ENCODE measurements around the gene SPATA31A5.
"Not testable (repeated sequence)": the region's sequence is repeated elsewhere in the genome, so short reads cannot be mapped to it uniquely, and the experiment has no call there.

The SPATA31A5 gene

GRCh38 chr9:60914107-60914506, at the start of gene SPATA31A5:
Gene SPATA31A5, plus strand, starts transcription at chr9:60914407. Its CDS starts 29 bp downstream, at chr9:60914436.
- H3K27me3 Mint-ChIP-seq; H3K4me3 Mint-ChIP-seq; DNase-seq; H3K27ac Mint-ChIP-seq; H3K9me3 Mint-ChIP-seq; H3K4me1 Mint-ChIP-seq (ENCODE audit: low read depth); H3K36me3 Mint-ChIP-seq (ENCODE audit: low read depth): not testable (repeated sequence)

GRCh38 chr9:60962990-60963350, 48.8 kb downstream of the SPATA31A5 start:
- not testable (repeated sequence) for H3K4me3 Mint-ChIP-seq; H3K27me3 Mint-ChIP-seq; H3K36me3 Mint-ChIP-seq (ENCODE audit: low read depth); H3K4me1 Mint-ChIP-seq (ENCODE audit: low read depth); DNase-seq; H3K27ac Mint-ChIP-seq; H3K9me3 Mint-ChIP-seq

DNA sequence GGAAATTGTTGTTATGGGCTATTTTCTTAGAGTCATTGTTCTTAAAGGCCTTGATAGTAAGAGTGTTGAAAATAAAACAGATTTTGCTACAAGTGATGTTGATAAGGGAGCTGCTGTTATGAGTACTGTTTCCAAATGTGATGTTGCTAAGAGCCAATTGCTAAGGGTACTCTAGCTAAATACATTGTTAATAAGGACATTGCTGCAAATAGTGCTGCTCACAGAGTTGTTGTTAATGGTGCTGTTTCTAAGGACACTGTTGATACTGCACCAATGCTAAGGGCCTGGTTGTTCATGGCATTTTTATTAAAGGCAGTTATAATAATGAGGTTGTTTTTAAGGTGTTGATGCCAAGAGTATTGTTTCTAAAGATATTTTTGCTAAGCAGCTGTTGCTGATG, 52.2 kb downstream of the SPATA31A5 start:
- not testable (repeated sequence) for H3K36me3 Mint-ChIP-seq (ENCODE audit: low read depth); H3K4me1 Mint-ChIP-seq (ENCODE audit: low read depth); H3K27me3 Mint-ChIP-seq; H3K4me3 Mint-ChIP-seq; DNase-seq; H3K9me3 Mint-ChIP-seq; H3K27ac Mint-ChIP-seq
